HepG2 (cell line): ENCODE data around the gene SPIRE1. TPM values are rescaled to one million over a fixed set of nuclear protein-coding genes. Genes with fewer than 3 reads are reported as not detected.
A peak's percentile ranks its signal among the peaks of the same experiment; 100 is the strongest.

Source experiments
- ARHGAP35 ChIP-seq: sonication (generic); formaldehyde crosslinking; IDR thresholded peaks from 2 replicates; pipeline ENCODE4 v1.9.0; 2022; ENCODE audit warnings: mild to moderate bottlenecking, inconsistent platforms, moderate library complexity, missing genetic modification reagents, borderline replicate concordance
- BCL3 ChIP-seq: sonication (generic); formaldehyde crosslinking; IDR thresholded peaks from 2 replicates; pipeline ENCODE4 v1.5.1; 2020; ENCODE audit warnings: mild to moderate bottlenecking, missing genetic modification reagents, moderate library complexity
- DDIT3 ChIP-seq: sonication (generic); formaldehyde crosslinking; IDR thresholded peaks from 2 replicates; pipeline ENCODE4 v1.4.0; 2020; ENCODE audit warnings: mild to moderate bottlenecking, missing genetic modification reagents
- DZIP1 ChIP-seq: sonication (generic); formaldehyde crosslinking; IDR thresholded peaks from 2 replicates; pipeline ENCODE4 v1.5.0; 2020; ENCODE audit warnings: mild to moderate bottlenecking, missing genetic modification reagents
- GABPA ChIP-seq, 2 experiments: IDR thresholded peaks; 2 replicates each; pipeline ENCODE4 v1.6.1; 2011 to 2016; ENCODE audit warnings: low read depth in 2 of 2, low read length in 1 of 2, missing biosample characterization in 1 of 2, missing genetic modification characterization in 1 of 2
- GATAD1 ChIP-seq: IDR thresholded peaks from 2 replicates; pipeline ENCODE4 v1.6.1; 2016; ENCODE audit warnings: missing genetic modification reagents, missing compliant biosample characterization
- ISX ChIP-seq: sonication (generic); formaldehyde crosslinking; conservative IDR thresholded peaks from 2 replicates; pipeline ENCODE4 v1.5.0; 2020; ENCODE audit warnings: missing genetic modification reagents
- KLF15 ChIP-seq: sonication (generic); formaldehyde crosslinking; IDR thresholded peaks from 2 replicates; pipeline ENCODE4 v1.8.1; 2023; ENCODE audit warnings: borderline replicate concordance, mild to moderate bottlenecking, inconsistent platforms, missing genetic modification reagents, mixed read lengths
- MAZ ChIP-seq, 2 experiments: sonication (generic) in 1 of 2; formaldehyde crosslinking in 1 of 2; IDR thresholded peaks; 2 replicates each; pipeline versions ENCODE4 v1.5.0 to v1.6.1; 2012 to 2020; ENCODE audit warnings: low read depth in 2 of 2, mild to moderate bottlenecking in 2 of 2, borderline replicate concordance in 1 of 2, improper control_type of control experiment in 1 of 2, low read length in 1 of 2, missing genetic modification reagents in 1 of 2, moderate library complexity in 1 of 2
- PBX2 ChIP-seq: IDR thresholded peaks from 2 replicates; pipeline ENCODE4 v1.6.1; 2016; ENCODE audit warnings: control low read depth
- RXRB ChIP-seq: IDR thresholded peaks from 2 replicates; pipeline ENCODE4 v1.6.1; 2016; ENCODE audit warnings: borderline replicate concordance, missing genetic modification reagents, missing compliant biosample characterization
- ZFP36L2 ChIP-seq: sonication (generic); formaldehyde crosslinking; IDR thresholded peaks from 2 replicates; pipeline ENCODE4 v1.4.0; 2020; ENCODE audit warnings: missing genetic modification reagents
- ZKSCAN5 ChIP-seq: sonication (generic); formaldehyde crosslinking; IDR thresholded peaks from 2 replicates; pipeline ENCODE4 v1.5.1; 2020; ENCODE audit warnings: mild to moderate bottlenecking, missing genetic modification reagents
- ZMAT5 ChIP-seq: sonication (generic); formaldehyde crosslinking; IDR thresholded peaks from 2 replicates; pipeline ENCODE4 v1.5.0; 2020; ENCODE audit warnings: mild to moderate bottlenecking, low read depth, missing genetic modification reagents, borderline replicate concordance
- ZNF343 ChIP-seq: sonication (generic); formaldehyde crosslinking; IDR thresholded peaks from 2 replicates; pipeline ENCODE4 v1.4.0; 2020; ENCODE audit warnings: mild to moderate bottlenecking, missing genetic modification reagents
- ZNF451 ChIP-seq: sonication (generic); formaldehyde crosslinking; IDR thresholded peaks from 2 replicates; pipeline ENCODE4 v1.5.0; 2020; ENCODE audit warnings: mild to moderate bottlenecking, missing genetic modification reagents
- ZNF780A ChIP-seq: sonication (generic); formaldehyde crosslinking; IDR thresholded peaks from 2 replicates; pipeline ENCODE4 v1.8.0; 2022; ENCODE audit warnings: mild to moderate bottlenecking, missing genetic modification reagents, moderate library complexity
- ZNF800 ChIP-seq: sonication (generic); formaldehyde crosslinking; IDR thresholded peaks from 2 replicates; pipeline ENCODE4 v1.4.0; 2020; ENCODE audit warnings: missing genetic modification reagents
- ZNF83 ChIP-seq: sonication (generic); formaldehyde crosslinking; IDR thresholded peaks from 2 replicates; pipeline ENCODE4 v1.4.0; 2020; ENCODE audit warnings: missing genetic modification reagents, mild to moderate bottlenecking, borderline replicate concordance
- ZNF841 ChIP-seq: sonication (generic); formaldehyde crosslinking; IDR thresholded peaks from 2 replicates; pipeline ENCODE4 v1.8.1; 2023; ENCODE audit warnings: missing genetic modification reagents, borderline replicate concordance
- ZSCAN29 ChIP-seq: sonication (generic); formaldehyde crosslinking; conservative IDR thresholded peaks from 2 replicates; pipeline ENCODE4 v1.4.0; 2020; ENCODE audit warnings: mild to moderate bottlenecking, missing genetic modification reagents
- polyA plus RNA-seq, 8 experiments: library from polyadenylated mRNA; depleted of rRNA in 3 of 8; stranded (reverse) in 7 of 8; unstranded in 1 of 8; fragments of >200 nt; fragmentation: Illumina TruSeq in 4 of 8; extraction: Trizol in 4 of 8; gene quantifications; 2 replicates each; pipeline versions ENCODE4 v1.2.1 to v1.2.3, GENCODE V29; 2011 to 2016; ENCODE audit warnings: low read depth in 4 of 8, missing spikeins in 1 of 8, mixed read lengths in 1 of 8; ENCODE audit not compliant: insufficient read depth in 1 of 8
- total RNA-seq, 5 experiments: library from RNA; depleted of rRNA; stranded (reverse); fragments of >200 nt; fragmentation: Illumina TruSeq; extraction: Trizol; gene quantifications; 2 replicates each; pipeline ENCODE4 v1.2.3, GENCODE V29; 2016; ENCODE audit warnings: low read depth in 1 of 5

The SPIRE1 gene
- total and polyA plus RNA-seq, 2 of the 13 experiments (the other 11 are each of a cell fraction or from before 2014, with no cell fraction given): 9.9 to 21.3 TPM

- TF ChIP-seq PBX2 (CRISPR knock-in tag): no peak
- no peak for TF ChIP-seq ZNF343 (CRISPR knock-in tag)
- no peak for TF ChIP-seq ZNF841 (CRISPR knock-in tag)
- no peak for TF ChIP-seq ZKSCAN5 (CRISPR knock-in tag)
- TF ChIP-seq KLF15: no peak
- TF ChIP-seq ZMAT5 (CRISPR knock-in tag): no peak
- no peak for TF ChIP-seq MAZ (IDR thresholded peaks at IDR 0.05; ENCODE audit: borderline replicate concordance, low read depth, low read length)
- TF ChIP-seq MAZ (CRISPR knock-in tag; IDR thresholded peaks at IDR 0.05; ENCODE audit: low read depth): peak; percentile 36
- no peak for TF ChIP-seq ZFP36L2 (CRISPR knock-in tag)
- no peak for TF ChIP-seq RXRB (CRISPR knock-in tag)
- no peak for TF ChIP-seq ZSCAN29
- TF ChIP-seq ZNF780A (CRISPR knock-in tag): no peak
- TF ChIP-seq DDIT3 (CRISPR knock-in tag): no peak
- TF ChIP-seq ZNF451 (CRISPR knock-in tag): no peak
- TF ChIP-seq GABPA (IDR thresholded peaks at IDR 0.05; ENCODE audit: low read depth, low read length): no peak
- no peak for TF ChIP-seq GABPA (CRISPR knock-in tag; IDR thresholded peaks at IDR 0.05; ENCODE audit: low read depth)
- TF ChIP-seq ZNF83 (CRISPR knock-in tag): no peak
- peak; percentile 34; the same call in 1 of the 2 replicates for TF ChIP-seq DZIP1
- TF ChIP-seq BCL3: 0 out of 2 replicates have a peak, but pooled peaks have one; percentile 17
- TF ChIP-seq GATAD1 (CRISPR knock-in tag): no peak
- TF ChIP-seq ARHGAP35 (CRISPR knock-in tag): no peak
- no peak for TF ChIP-seq ZNF800 (CRISPR knock-in tag)
- no peak for TF ChIP-seq ISX (CRISPR knock-in tag)
These were observed at the start of gene SPIRE1 (continued) for GRCh38 chr18:12657684-12658425.
